Adrenal gland (tissue), 5 donors: ENCODE measurements around the gene PRKG1.

Experiments
- POLR2A ChIP-seq, 2 donors: fragments of 450-650 bp; IDR thresholded peaks; one replicate each; pipeline ENCODE4 v1.6.1; 2017; ENCODE audit warnings: antibody characterized with exemption in 2 of 2, mild to moderate bottlenecking in 2 of 2, moderate library complexity in 1 of 2
- TF ChIP-seq, protein P1 (sequence below), 6 experiments: fragments of 450-650 bp in 4 of 6; fragments of 200-600 bp in 2 of 6; sonication (generic) in 1 of 6; IDR thresholded peaks; 1 replicate in 5 of 6; 2 replicates in 1 of 6; pipeline versions ENCODE4 v1.5.1 to v1.8.0; 2016 to 2021; ENCODE audit warnings: antibody characterized with exemption in 6 of 6, mild to moderate bottlenecking in 2 of 6, moderate library complexity in 1 of 6
- donor health status: DM: no; HTN: no; CAD: no.

DNA sequence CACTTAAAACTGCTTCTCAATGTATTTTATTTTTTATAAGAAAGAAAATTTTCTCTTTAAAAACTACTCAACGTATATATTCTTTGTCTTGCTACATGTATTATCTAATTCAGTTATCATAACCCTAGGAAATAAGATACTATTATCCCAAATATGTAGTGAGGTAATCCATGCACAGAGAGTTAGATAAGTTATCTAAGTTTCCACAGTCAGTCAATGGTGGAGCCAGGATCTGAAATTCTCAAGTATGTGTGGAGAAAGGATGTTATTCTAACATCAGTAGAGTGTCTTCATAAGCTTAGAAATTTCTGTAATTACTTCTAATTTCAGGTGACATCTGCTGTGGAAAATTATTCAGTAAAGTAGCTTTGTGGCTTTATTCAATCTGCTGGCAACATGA, 385.2 kb downstream of the PRKG1 start:
- TF ChIP-seq, protein P1, sequence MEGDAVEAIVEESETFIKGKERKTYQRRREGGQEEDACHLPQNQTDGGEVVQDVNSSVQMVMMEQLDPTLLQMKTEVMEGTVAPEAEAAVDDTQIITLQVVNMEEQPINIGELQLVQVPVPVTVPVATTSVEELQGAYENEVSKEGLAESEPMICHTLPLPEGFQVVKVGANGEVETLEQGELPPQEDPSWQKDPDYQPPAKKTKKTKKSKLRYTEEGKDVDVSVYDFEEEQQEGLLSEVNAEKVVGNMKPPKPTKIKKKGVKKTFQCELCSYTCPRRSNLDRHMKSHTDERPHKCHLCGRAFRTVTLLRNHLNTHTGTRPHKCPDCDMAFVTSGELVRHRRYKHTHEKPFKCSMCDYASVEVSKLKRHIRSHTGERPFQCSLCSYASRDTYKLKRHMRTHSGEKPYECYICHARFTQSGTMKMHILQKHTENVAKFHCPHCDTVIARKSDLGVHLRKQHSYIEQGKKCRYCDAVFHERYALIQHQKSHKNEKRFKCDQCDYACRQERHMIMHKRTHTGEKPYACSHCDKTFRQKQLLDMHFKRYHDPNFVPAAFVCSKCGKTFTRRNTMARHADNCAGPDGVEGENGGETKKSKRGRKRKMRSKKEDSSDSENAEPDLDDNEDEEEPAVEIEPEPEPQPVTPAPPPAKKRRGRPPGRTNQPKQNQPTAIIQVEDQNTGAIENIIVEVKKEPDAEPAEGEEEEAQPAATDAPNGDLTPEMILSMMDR (IDR thresholded peaks at IDR 0.05): no peak
- no peak for TF ChIP-seq POLR2A (IDR thresholded peaks at IDR 0.05)
